Measurements from ENCODE around the gene CXXC1.

- no peak for TF ChIP-seq EZH2phosphoT487 (IDR thresholded peaks at IDR 0.05; ENCODE audit: insufficient read depth, low read depth)
- no peak for TF ChIP-seq EZH2 (IDR thresholded peaks at IDR 0.05; ENCODE audit: insufficient read depth, poor library complexity, severe bottlenecking)
Measured at GRCh38 chr18:50249576-50249975, 37.9 kb downstream of the CXXC1 start.

All from GM23248 (cell line).